A549 treated with CORT108297 at 1 μM for 4 hours (cell line): ENCODE data around the gene GNGT1. TPM values are rescaled to one million over a fixed set of nuclear protein-coding genes. Genes with fewer than 3 reads are reported as not detected.

ENCODE experiments used
- total RNA-seq: library from RNA; stranded (reverse); fragments of 200-300 nt; extraction: Qiagen RNA extraction; gene quantifications from 5 replicates; pipeline ENCODE4 v1.2.3, GENCODE V29; 2022

Gene GNGT1
- not detected in 5 replicates for total RNA-seq

GRCh38 chr7:93906267-93906666 is at the start of gene GNGT1:
TSS of gene GNGT1 (plus strand) at chr7:93906567. CDS start at chr7:93906747, 180 bp downstream.

GRCh38 chr7:93890464-93891068 is 15.8 kb upstream of the GNGT1 start, which contains the start of gene TFPI2:
TSS of gene TFPI2 (minus strand) at chr7:93890753. CDS start at chr7:93890678, 75 bp downstream.

GRCh38 chr7:93921607-93922566 is 15.5 kb downstream of the GNGT1 start, which contains the start of gene GNG11:
TSS of gene GNG11 (plus strand) at chr7:93921735. CDS start at chr7:93922138, 403 bp downstream.

Other genes starting within 250 kb of the GNGT1 start
- gene TFPI2, start 15.8 kb upstream of the GNGT1 start, total RNA-seq: 249 to 287 TPM (median 256 TPM) in 5 replicates
- gene GNG11, start 15.2 kb downstream of the GNGT1 start, total RNA-seq: 34.6 to 38.9 TPM (median 35.4 TPM) in 5 replicates
- gene BET1, start 97.8 kb downstream of the GNGT1 start, total RNA-seq: 22.9 to 34.6 TPM (median 26.5 TPM) in 5 replicates